RCC 7860 (cell line): ENCODE data around the gene ZNF84.

Experiments
- DNase-seq: peaks from one replicate; pipeline ENCODE4 v3.0.0-alpha.2; 2015; ENCODE audit warnings: low spot score
- FAIRE-seq: peaks from 2 replicates; lab custom pipeline; 2012; peaks lifted over from hg19 to GRCh38; lab: Jason Lieb, UNC

ZNF84 gene

GRCh38 chr12:133108150-133108549 is 70.8 kb downstream of the ZNF84 start:
- no peak for DNase-seq
- no peak for FAIRE-seq
